OCI-LY1 (cell line): ENCODE data around the gene TTC33.

Experiments
- H2AFZ ChIP-seq: fragments of 200-600 bp; sonication (generic), shearing (Covaris generic); 2 replicates; pipeline ENCODE4 v1.6.0; 2014; ENCODE audit warnings: antibody characterized with exemption, mild to moderate bottlenecking, low read length
- H3F3A ChIP-seq: fragments of 200-600 bp; sonication (generic), shearing (Covaris generic); 2 replicates; pipeline ENCODE4 v1.6.0; 2014; ENCODE audit warnings: mild to moderate bottlenecking, antibody characterized with exemption, low read length, moderate library complexity; ENCODE audit not compliant: insufficient read depth
- H3K27ac ChIP-seq: fragments of 200-600 bp; sonication (generic); 2 replicates; pipeline ENCODE4 v1.5.1; 2014; ENCODE audit warnings: low read length, mixed run types, mild to moderate bottlenecking, low read depth; ENCODE audit not compliant: poor library complexity, severe bottlenecking
- H3K27me3 ChIP-seq: fragments of 200-600 bp; sonication (generic); 2 replicates; pipeline ENCODE4 v1.6.0; 2014; ENCODE audit warnings: antibody characterized with exemption, mild to moderate bottlenecking, low read length, moderate library complexity; ENCODE audit not compliant: insufficient read depth
- H3K36me3 ChIP-seq: fragments of 200-600 bp; sonication (generic); 2 replicates; pipeline ENCODE4 v1.6.1; 2014; ENCODE audit warnings: mild to moderate bottlenecking, antibody characterized with exemption, low read length, moderate library complexity, mixed read lengths; ENCODE audit not compliant: insufficient read depth
- H3K4me1 ChIP-seq: fragments of 200-600 bp; sonication (generic); 2 replicates; pipeline ENCODE4 v1.5.1; 2014; ENCODE audit warnings: mild to moderate bottlenecking, low read length, moderate library complexity; ENCODE audit not compliant: insufficient read depth, severe bottlenecking
- H3K4me2 ChIP-seq: fragments of 200-600 bp; sonication (generic), shearing (Covaris generic); 2 replicates; pipeline ENCODE4 v1.6.1; 2014; ENCODE audit warnings: low read length
- H3K4me3 ChIP-seq: fragments of 200-600 bp; sonication (generic); 2 replicates; pipeline ENCODE4 v1.5.1; 2014; ENCODE audit warnings: low read length, low read depth, mild to moderate bottlenecking, mixed read lengths; ENCODE audit not compliant: poor library complexity, severe bottlenecking
- H3K79me2 ChIP-seq: fragments of 200-600 bp; shearing (Covaris generic); 2 replicates; pipeline ENCODE4 v1.6.1; 2016; ENCODE audit warnings: mixed run types, low read length, mixed read lengths; ENCODE audit not compliant: insufficient read depth
- H3K9ac ChIP-seq: fragments of 200-600 bp; sonication (generic), shearing (Covaris generic); 2 replicates; pipeline ENCODE4 v1.6.1; 2014; ENCODE audit warnings: mild to moderate bottlenecking, low read length, mixed read lengths
- H3K9me2 ChIP-seq: fragments of 200-600 bp; sonication (generic), shearing (Covaris generic); 2 replicates; pipeline ENCODE4 v1.6.1; 2014; ENCODE audit warnings: low read depth, mild to moderate bottlenecking, low read length, mixed read lengths
- H3K9me3 ChIP-seq: fragments of 200-600 bp; shearing (Covaris generic); 2 replicates; pipeline ENCODE4 v1.6.1; 2014; ENCODE audit warnings: low read length, mixed read lengths
- H4K20me1 ChIP-seq: fragments of 200-600 bp; sonication (generic), shearing (Covaris generic); 2 replicates; pipeline ENCODE4 v1.6.0; 2016; ENCODE audit warnings: mild to moderate bottlenecking, low read length; ENCODE audit not compliant: insufficient read depth
- CTCF ChIP-seq: fragments of 200-600 bp; sonication (generic), shearing (Covaris generic); IDR thresholded peaks from 2 replicates; pipeline ENCODE4 v1.5.1; 2017; ENCODE audit warnings: mild to moderate bottlenecking, antibody characterized with exemption, low read length, moderate library complexity, mixed read lengths
- EZH2 ChIP-seq: fragments of 200-600 bp; sonication (generic), shearing (Covaris generic); IDR thresholded peaks from 2 replicates; pipeline ENCODE4 v1.8.0; 2017; ENCODE audit warnings: borderline replicate concordance, mixed run types, mild to moderate bottlenecking, antibody characterized with exemption, low read length, moderate library complexity, mixed read lengths

The TTC33 gene

GRCh38 chr5:40578501-40579451 is 177.0 kb downstream of the TTC33 start:
- Histone ChIP-seq H3K4me3 (no peak overlapping the region), H3K9me2 (no peaks in the 10 kb centered on the region), H3F3A (no peaks in the 10 kb centered on the region), H2AFZ (no peak overlapping the region), H3K27ac (no peak overlapping the region), H3K9me3 (no peaks in the 10 kb centered on the region), H3K4me1 (no peaks in the 10 kb centered on the region), H3K27me3 (no peaks in the 10 kb centered on the region), H3K36me3 (no peaks in the 10 kb centered on the region), H4K20me1 (no peaks in the 10 kb centered on the region), H3K79me2 (no peaks in the 10 kb centered on the region), H3K9ac (no peak overlapping the region), H3K4me2 (no peak overlapping the region)
- no peak for TF ChIP-seq CTCF
- TF ChIP-seq EZH2, result no peak

GRCh38 chr5:40577718-40578117 is 178.0 kb downstream of the TTC33 start:
- no peaks in the 10 kb centered on the region for H3K9me2 ChIP-seq
- H3K4me2 ChIP-seq, result no peak overlapping the region
- H3F3A ChIP-seq, result no peaks in the 10 kb centered on the region
- no peaks in the 10 kb centered on the region for H3K9me3 ChIP-seq
- H3K27ac ChIP-seq, result no peak overlapping the region
- H3K79me2 ChIP-seq, result no peaks in the 10 kb centered on the region
- H3K36me3 ChIP-seq, result no peaks in the 10 kb centered on the region
- no peak overlapping the region for H3K4me3 ChIP-seq
- TF ChIP-seq EZH2 (no peak), CTCF (no peak)
- H3K4me1 ChIP-seq, result no peaks in the 10 kb centered on the region
- H4K20me1 ChIP-seq, result no peaks in the 10 kb centered on the region
- no peak overlapping the region for H3K9ac ChIP-seq
- no peaks in the 10 kb centered on the region for H3K27me3 ChIP-seq
- H2AFZ ChIP-seq, result no peak overlapping the region

GRCh38 chr5:40575921-40576320 is 179.8 kb downstream of the TTC33 start:
- H3K4me3 ChIP-seq, result no peak overlapping the region
- peaks cover 2% of the 10 kb centered on the region for H3K4me1 ChIP-seq
- H4K20me1 ChIP-seq, result no peaks in the 10 kb centered on the region
- H3K9me2 ChIP-seq, result no peaks in the 10 kb centered on the region
- H3K4me2 ChIP-seq, result no peak overlapping the region
- H3K9ac ChIP-seq, result no peak overlapping the region
- H3K27me3 ChIP-seq, result no peaks in the 10 kb centered on the region
- H3K27ac ChIP-seq, result no peak overlapping the region
- no peaks in the 10 kb centered on the region for H3K79me2 ChIP-seq
- H3F3A ChIP-seq, result no peaks in the 10 kb centered on the region
- no peak overlapping the region for H2AFZ ChIP-seq
- H3K36me3 ChIP-seq, result no peaks in the 10 kb centered on the region
- no peaks in the 10 kb centered on the region for H3K9me3 ChIP-seq
- TF ChIP-seq CTCF, result no peak
- no peak for TF ChIP-seq EZH2
